GM08714 (cell line): ENCODE results near the gene KRTAP10-5.
"Not testable (repeated sequence)": the region's sequence is repeated elsewhere in the genome, so short reads cannot be mapped to it uniquely, and the experiment has no call there.

Experiments
- H3K4me3 ChIP-seq: fragments of 200-500 bp; sonication (Bioruptor generic); 2 replicates; pipeline ENCODE4 v1.5.1; 2014; ENCODE audit warnings: mild to moderate bottlenecking, low read length, inconsistent platforms
- ZNF274 ChIP-seq: IDR thresholded peaks from 2 replicates; pipeline ENCODE4 v1.6.1; 2012; ENCODE audit warnings: mild to moderate bottlenecking, low read depth, low read length

The KRTAP10-5 gene

DNA sequence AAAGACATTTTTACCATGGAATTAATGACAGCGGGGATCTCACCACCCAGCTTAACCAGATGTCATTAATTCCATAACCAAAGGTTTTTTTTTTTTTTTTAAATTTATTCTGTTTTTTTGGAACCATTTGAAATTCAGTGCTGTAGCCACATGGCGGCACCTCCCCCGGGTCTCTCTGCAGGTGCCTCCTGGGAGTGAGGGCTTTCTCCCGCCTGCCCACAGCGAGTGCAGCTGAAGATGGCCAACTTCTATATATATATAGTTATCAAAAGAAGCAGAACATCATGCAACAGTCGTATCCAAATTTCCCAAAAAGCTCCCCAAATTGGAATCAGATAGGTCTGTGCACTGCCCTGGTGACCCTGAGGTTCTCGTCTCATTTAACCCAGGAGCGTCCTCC lies 35.1 kb upstream of the KRTAP10-5 start:
- H3K4me3 ChIP-seq, result no peak overlapping the region
- no peak for TF ChIP-seq ZNF274

DNA sequence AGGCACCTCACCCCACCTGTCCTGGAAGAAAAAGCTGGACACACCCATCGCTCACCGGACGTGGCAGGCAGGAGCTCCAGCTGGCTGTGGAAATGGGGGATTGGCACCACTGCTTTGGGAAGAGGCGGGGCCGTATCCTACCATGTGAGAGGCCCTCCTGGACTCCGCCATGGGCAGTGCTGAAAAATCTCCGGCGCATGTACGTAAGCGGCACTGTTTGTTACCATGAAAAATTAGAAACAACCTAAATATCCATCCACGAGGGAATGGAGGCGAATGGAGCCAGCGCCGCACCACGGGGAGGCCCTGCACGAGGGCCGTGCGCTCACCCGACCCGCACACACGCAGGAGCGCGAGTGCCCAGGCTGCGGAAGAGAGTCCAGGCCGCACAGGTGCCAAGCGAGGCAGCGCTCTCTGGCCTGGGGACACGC lies 34.6 kb upstream of the KRTAP10-5 start:
- no peak for TF ChIP-seq ZNF274
- H3K4me3 ChIP-seq, result no peak overlapping the region

DNA sequence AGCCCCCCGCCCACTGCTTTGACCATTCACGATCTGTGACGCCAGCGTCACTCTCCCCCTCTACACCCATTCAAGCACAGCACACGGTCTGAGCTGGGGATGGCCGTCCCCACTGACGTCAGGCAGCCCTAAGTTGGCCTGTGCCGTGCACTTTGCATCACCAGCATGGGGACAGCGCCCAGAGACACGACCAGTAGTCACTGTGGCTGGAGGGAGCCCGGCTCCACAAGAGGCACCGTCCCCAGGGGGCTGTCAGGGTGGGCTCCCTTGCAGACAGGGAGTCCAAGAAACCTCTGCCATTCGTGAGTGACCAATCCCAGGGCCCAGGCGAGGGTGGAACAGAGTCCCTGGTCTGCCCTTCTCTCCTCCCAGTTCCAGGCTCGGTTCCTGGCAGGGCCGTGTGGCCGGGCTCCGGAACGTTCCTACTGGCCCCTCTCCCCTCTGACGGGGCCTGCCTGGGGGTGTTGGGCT lies 33.8 kb upstream of the KRTAP10-5 start:
- no peak for TF ChIP-seq ZNF274
- H3K4me3 ChIP-seq, result no peak overlapping the region

- TF ChIP-seq ZNF274, result no peak
- H3K4me3 ChIP-seq, result no peak overlapping the region
These were observed 33.2 kb upstream of the KRTAP10-5 start for GRCh38 chr21:44613386-44614155.

DNA sequence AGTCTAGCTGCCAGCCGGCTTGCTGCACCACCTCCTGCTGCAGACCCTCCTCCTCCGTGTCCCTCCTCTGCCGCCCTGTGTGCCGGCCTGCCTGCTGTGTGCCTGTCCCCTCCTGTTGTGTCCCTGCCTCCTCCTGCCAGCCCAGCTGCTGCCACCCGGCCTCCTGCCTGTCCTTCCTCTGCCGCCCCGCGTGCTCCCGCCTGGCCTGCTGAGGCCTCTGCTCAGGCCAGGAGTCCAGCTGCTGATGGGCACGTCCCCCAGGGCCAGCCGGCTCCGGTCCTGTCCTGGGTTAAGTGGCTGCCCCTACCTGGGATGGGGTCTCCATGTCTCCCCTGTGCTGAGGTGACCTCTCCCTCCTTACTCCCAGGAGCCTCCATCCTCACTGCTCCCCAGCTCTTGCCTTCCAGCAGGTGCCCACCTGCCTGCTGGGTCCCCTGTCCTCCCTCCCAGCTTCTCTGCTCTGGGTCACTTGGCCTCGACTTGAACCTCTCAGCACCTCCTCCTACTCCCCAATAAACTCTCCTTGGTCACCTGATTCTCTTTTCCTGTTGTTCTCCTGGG lies 32.3 kb upstream of the KRTAP10-5 start:
- no peak for TF ChIP-seq ZNF274
- H3K4me3 ChIP-seq, result no peak overlapping the region

DNA sequence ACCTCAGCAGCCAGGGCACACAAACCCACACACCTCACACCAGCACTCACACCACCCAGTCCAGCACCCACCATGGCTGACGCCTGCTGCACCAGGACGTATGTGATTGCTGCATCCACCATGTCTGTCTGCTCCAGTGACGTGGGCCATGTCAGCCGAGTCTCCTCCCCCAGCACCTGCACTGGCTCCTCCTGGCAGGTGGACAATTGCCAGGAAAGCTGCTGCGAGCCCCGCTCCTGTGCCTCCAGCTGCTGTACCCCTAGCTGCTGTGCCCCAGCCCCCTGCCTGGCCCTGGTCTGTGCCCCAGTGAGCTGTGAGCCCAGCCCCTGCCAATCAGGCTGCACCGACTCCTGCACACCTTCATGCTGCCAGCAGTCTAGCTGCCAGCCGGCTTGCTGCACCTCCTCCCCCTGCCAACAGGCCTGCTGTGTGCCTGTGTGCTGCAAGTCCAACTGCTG lies 31.7 kb upstream of the KRTAP10-5 start, which contains the start of gene KRTAP10-8:
Gene KRTAP10-8 (plus strand): TSS at position 51 of the 458 bp plus-strand sequence. CDS start 22 bp downstream, at position 73.
- H3K4me3 ChIP-seq, result no peak within 1 kb of the TSS
- no peak for TF ChIP-seq ZNF274

DNA sequence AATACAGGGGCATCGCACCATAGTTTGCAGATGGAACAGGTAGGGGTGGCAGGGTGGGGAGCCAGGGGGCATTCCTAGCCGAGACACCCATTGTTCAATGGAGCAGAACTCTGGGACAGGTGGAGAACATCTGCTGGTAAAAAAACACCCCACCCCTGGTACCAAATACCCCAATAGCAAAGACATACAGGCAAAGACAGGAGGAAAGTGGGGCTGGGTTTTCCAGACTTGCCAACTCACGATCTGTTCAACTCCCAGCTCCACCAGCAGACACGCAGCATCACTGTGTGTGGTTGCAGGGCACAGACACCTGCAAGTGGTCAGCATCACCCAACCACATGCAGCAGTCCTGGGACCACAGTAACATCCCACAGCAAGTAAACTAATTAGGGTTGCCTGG lies 31.1 kb upstream of the KRTAP10-5 start:
- no peak overlapping the region for H3K4me3 ChIP-seq
- no peak for TF ChIP-seq ZNF274

DNA sequence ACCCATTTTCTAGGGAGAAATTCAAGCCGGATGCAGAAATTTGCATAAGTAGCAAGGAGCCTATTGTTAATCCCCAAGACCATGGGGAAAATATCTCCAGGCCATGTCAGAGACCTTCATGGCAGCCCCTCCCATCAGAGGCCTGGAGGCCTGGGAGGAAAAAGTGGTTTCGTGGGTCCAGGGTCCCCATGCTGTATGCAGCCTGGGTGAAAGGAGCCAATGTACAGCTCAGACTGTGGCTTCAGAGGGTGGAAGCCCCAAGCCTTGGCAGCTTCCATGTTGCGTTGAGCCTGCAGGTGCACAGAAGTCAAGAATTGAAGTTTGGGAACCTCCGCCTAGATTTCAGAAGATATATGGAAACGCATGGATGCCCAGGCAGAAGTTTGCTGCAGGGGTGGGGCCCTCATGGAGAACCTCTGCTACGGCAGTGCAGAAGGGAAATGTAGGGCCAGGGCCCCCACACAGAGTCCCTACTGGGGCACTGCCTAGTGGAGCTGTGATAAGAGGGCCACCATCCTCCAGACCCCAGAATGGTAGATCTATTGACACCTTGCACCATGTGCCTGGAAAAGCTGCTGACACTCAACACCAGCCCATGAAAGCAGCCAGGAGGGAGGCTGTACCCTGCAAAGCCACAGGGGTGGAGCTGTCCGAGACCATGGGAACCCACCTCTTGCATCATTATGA lies 29.9 kb upstream of the KRTAP10-5 start:
- not testable (repeated sequence) for H3K4me3 ChIP-seq

GRCh38 chr21:44609193-44609592 lies 28.8 kb upstream of the KRTAP10-5 start:
- no peak overlapping the region for H3K4me3 ChIP-seq
- TF ChIP-seq ZNF274, result no peak

DNA sequence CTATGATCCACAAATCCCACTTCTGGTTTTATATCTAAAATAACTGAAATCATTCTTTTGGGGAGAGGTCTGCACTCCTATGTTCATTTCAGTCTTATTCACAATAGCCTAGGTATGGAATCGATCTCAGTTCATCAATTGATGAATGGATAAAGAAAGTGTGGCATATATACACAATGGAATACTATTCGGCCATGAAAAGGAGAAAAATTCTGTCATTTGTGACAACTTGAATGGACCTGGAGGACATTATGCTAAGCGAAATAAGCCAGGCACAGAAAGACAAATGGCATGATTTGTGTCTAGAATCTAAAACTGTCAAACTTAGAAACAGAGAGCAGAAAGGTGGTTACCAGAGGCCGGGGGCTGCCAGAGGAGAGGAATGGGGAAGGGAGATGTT lies 26.1 kb upstream of the KRTAP10-5 start:
- no peak overlapping the region for H3K4me3 ChIP-seq
- TF ChIP-seq ZNF274, result no peak

DNA sequence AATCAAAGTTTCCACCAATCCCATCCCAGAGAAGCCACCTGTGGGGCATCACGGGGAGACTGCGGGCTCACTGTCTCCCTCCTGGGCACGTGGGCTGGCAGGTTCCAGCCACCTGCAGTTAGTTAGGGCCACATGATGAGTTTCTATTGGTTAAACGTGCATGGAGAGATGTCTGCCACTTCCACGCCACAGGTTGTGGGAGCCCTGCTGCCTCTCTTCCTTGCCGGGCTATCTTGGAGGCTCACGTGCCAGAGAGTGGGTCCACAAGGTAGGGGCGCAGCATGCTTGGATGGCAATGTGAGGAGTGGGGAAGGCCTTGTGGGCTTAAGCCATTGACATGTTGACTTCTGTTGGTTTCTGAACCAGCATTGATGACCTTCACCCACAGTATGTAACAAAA lies 23.5 kb upstream of the KRTAP10-5 start:
- H3K4me3 ChIP-seq, result no peak overlapping the region
- no peak for TF ChIP-seq ZNF274

GRCh38 chr21:44603109-44603875 lies 22.9 kb upstream of the KRTAP10-5 start:
- no peak for TF ChIP-seq ZNF274
- no peak overlapping the region for H3K4me3 ChIP-seq

DNA sequence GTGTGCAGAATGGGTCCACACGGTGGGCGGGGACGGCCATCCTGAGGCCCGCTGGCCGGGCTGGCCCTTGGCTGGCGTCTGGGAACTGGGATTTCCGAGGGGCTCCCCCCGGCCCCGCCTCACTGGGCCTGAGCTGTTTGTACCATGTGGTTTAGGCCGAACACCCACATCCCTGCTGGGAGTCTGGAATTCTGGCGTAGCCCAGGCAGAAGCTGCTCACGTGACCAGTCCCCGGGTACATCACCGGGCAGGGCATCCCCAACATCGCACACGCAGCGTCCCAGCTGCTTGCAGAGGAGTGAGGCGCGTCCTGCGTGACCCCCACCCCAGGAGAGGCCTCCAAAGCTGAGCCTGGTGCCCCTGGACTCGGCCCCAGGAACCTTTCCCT lies 22.1 kb upstream of the KRTAP10-5 start:
- no peak overlapping the region for H3K4me3 ChIP-seq
- no peak for TF ChIP-seq ZNF274

GRCh38 chr21:44601596-44602462 lies 21.4 kb upstream of the KRTAP10-5 start:
- no peak overlapping the region for H3K4me3 ChIP-seq
- no peak for TF ChIP-seq ZNF274

DNA sequence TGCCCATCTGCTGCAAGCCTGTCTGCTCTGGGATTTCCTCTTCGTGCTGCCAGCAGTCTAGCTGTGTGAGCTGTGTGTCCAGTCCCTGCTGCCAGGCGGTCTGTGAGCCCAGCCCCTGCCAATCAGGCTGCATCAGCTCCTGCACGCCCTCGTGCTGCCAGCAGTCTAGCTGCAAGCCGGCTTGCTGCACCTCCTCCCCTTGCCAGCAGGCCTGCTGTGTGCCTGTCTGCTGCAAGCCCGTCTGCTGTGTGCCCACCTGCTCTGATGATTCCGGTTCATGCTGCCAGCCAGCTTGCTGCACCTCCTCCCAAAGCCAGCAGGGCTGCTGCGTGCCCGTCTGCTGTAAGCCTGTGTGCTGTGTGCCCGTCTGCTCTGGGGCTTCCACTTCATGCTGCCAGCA lies 20.7 kb upstream of the KRTAP10-5 start:
- not testable (repeated sequence) for H3K4me3 ChIP-seq

GRCh38 chr21:44600118-44600978 lies 19.9 kb upstream of the KRTAP10-5 start, which contains the start of gene KRTAP10-7:
Gene KRTAP10-7 (plus strand): TSS chr21:44600597. CDS start chr21:44600622, 25 bp downstream.
- H3K4me3 ChIP-seq, result not testable (repeated sequence)
